GM12872 (cell line): Measurements from ENCODE around the gene VTA1.

ENCODE experiments used
- CTCF ChIP-seq: IDR thresholded peaks from 3 replicates; pipeline ENCODE4 v1.5.1; 2011; ENCODE audit warnings: low read depth, mild to moderate bottlenecking, low read length, moderate library complexity; ENCODE audit not compliant: insufficient read depth

The VTA1 gene

GRCh38 chr6:142258757-142259156 is 111.7 kb downstream of the VTA1 start:
- no peak for TF ChIP-seq CTCF

GRCh38 chr6:142260748-142261147 is 113.7 kb downstream of the VTA1 start:
- TF ChIP-seq CTCF, result no peak

- TF ChIP-seq CTCF, result no peak
Observed at GRCh38 chr6:142262231-142262630, 115.2 kb downstream of the VTA1 start.

GRCh38 chr6:142265476-142265875 is 118.4 kb downstream of the VTA1 start:
- no peak for TF ChIP-seq CTCF

- no peak for TF ChIP-seq CTCF
Observed at GRCh38 chr6:142266060-142266459, 119.0 kb downstream of the VTA1 start.

GRCh38 chr6:142271476-142271875 is 124.4 kb downstream of the VTA1 start:
- no peak for TF ChIP-seq CTCF
